Left colon (tissue), 2 donors: Measurements from ENCODE around the gene VTI1A. TPM values are rescaled to one million over a fixed set of nuclear protein-coding genes. Genes with fewer than 3 reads are reported as not detected.

ENCODE experiments used
- ATAC-seq: fragments of 200-7000 bp; cut with Tn5 transposase; one replicate; pipeline ENCODE4 v1.9.1; 2020; ENCODE audit warnings: mild to moderate bottlenecking, moderate library complexity
- DNase-seq, 2 donors: peaks; one replicate each; pipeline ENCODE4 v3.0.0-alpha.2; 2020
- intact Hi-C, 2 donors: fragments of 100-400 bp; cut with DNase I in 1 of 2; cut with micrococcal nuclease in 1 of 2; formaldehyde crosslinking; loops; one replicate each; pipeline versions ENCODE4 v1.11.2 to v1.14.0; 2022; cut with DNase I, micrococcal nuclease
- total RNA-seq, 2 donors: library from RNA; stranded (reverse); fragmentation: NEBNext Ultra II Directional; extraction: Animal tissue kit (Norgen Biotek cat#: 25700); gene quantifications; one replicate each; pipeline ENCODE4 v1.2.1, GENCODE V29; 2021
- donor health status: DM: no; HTN: no; CAD: no.
- donor health status: DM: yes; HTN: yes; CAD: no.

The VTI1A gene
- total RNA-seq, 2 donors from 2014 or later = 44.4 to 52.8 TPM

DNA sequence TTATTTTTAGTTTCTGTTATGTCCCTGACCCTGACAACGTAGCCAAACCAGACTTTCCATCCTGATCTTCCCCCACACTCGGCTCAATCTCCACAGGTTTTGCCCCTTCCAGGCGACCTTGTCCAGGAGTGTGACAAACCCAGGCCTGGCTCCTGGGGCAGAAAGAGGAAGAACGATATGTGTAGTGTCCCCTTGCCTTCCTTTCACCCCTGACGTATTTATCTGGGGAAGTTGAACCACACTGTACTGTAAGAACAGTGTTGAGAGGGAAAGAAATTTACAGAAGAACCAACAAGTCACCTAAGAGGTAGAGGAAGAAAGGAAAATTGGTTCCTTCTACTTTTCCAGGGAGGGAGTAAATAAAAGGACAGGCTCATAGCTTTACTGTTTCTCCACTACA, 158.0 kb downstream of the VTI1A start:
- intact Hi-C loops = no loop called here
- DNase-seq = no peak
- ATAC-seq = no peak

DNA sequence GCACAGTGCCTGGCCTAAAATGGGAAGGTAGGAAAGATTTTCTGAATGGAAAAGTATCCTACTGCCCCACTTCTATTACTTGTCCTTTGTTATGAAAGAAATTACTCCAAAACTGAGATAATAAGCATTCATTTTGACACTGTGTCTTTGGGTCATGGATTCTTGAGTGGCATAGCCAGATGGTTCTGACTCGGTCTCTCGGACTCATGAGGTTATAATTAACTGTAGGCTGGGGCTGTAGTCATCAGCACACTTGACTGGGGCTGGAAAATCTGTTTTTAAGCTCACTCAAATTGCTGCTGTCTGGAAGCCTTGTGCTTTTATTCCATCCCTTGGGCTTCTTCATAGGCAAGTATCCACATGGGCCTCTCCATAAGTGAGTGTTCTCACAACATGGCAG, 160.5 kb downstream of the VTI1A start:
- DNase-seq = no peak
- no peak for ATAC-seq
- intact Hi-C loops = no loop called here

DNA sequence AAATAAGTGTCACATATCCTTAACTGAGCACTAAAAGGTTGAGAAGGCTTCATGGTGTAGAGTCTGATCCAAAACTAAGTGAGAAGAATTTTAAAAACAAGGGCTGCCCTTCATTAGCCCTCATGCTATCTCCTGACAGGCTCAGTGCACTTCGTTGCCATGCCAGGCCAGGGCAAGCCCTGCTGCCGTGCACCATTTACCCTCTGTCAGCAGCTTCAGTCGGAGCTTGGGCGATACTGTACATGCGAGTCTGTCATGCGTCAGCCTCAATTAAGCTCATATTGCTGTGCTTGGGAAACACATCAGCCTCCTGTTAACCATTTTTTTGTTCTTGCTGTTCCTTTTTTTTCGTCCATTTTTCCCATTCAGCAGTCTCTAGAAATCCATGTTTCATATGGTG, 166.6 kb downstream of the VTI1A start:
- no peak for ATAC-seq

DNA sequence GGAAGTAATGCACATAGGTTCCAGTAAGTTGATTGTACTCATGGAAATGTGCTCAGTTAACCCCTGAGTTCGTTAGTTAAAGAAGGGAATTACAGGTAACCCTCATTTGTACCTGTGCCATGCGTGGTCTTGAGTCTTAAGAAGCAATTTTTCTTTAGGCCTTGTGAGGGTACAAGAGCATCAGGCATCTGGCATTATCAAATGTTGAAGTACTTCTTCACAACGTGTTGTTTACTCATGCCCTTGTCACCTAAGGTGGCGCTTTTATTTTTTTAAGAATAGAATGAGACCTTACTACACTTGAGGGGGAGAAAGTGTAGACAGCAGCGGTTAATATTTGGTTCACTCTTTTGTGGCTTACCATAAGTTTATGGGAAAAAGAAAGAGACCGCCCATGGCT, 167.1 kb downstream of the VTI1A start:
- no peak for ATAC-seq
- intact Hi-C loops = no loop called here
- no peak for DNase-seq

More for the DNA sequence above, 166.6 kb downstream of the VTI1A start:
- intact Hi-C loops = no loop called here
- DNase-seq = no peak

DNA sequence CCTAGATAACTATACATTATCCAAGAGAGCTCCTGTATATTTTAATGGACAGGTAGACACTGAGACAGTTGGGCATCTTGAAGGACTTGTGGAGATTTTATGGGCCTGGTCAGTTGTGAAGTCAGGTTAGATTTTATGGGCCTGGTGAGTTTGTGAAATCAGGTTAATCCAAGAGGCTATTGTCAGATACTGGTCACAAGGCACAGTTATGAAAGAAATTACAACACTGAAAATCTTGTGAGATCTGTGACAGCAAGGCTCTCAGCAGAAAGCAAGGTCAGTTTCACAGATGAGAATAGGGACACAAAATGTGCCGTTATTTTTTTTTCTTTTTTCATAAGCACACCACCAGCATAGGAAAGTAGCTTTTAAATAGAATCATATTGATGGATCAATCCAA, 167.6 kb downstream of the VTI1A start:
- no peak for DNase-seq
- ATAC-seq = no peak
- intact Hi-C loops = no loop called here

DNA sequence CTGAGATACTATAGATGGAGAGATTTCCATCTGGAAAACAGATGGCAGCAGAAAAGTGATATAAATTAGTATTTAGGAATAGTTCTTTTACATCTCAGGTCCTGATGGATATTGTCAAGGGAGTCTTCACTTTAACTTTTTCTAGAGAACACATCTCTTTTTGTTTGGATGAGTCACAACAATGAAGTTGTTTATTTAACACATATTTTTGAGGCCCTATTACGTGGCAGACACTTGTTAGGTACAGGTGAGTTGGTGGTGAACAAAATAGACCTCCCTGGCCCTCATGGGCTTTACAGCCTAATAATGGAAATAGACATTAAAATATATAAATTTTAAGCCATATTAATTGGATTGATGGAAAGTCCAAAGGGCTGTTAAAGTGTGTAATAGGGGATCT, 168.3 kb downstream of the VTI1A start:
- intact Hi-C loops = no loop called here
- ATAC-seq = no peak

DNA sequence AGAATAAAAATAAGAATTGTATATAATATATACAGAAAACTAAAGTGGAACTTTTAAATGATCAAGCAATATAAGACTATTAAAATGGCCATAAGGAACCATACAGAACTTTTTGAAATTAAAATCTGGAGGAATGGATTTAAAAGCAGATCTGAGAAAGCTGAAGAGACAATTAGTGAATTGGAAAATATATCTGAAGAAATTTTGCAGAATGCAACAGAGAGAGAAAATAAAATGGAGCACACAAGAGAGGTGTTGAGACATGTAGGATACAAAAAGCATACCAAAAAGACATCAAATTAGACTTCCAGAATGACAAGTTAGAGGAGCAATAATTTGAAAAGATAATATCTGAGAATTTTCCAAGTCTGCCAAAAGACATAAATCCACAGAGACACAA, 169.6 kb downstream of the VTI1A start:
- intact Hi-C loops = no loop called here
- no peak for DNase-seq
- no peak for ATAC-seq

More for the DNA sequence above, 168.3 kb downstream of the VTI1A start:
- no peak for DNase-seq

DNA sequence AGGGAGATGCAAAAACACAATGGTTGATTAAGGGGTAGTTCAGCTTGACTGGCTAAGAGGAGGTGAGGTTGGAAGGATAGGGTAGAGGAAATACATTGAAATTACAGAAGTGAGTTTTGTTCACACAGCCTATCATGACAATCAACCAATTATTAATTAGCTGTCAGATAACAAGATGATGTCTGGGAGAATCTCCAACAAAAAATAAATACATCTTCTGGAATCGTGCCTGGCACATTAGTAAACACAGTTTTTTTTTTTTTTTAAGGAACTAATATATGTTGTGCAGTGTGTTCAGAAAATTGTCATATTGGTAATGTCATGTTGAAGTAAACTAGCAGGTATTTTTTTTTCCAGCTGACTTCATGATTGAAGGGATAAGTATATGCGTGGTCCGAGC, 171.8 kb downstream of the VTI1A start:
- no peak for ATAC-seq
- intact Hi-C loops = no loop called here

DNA sequence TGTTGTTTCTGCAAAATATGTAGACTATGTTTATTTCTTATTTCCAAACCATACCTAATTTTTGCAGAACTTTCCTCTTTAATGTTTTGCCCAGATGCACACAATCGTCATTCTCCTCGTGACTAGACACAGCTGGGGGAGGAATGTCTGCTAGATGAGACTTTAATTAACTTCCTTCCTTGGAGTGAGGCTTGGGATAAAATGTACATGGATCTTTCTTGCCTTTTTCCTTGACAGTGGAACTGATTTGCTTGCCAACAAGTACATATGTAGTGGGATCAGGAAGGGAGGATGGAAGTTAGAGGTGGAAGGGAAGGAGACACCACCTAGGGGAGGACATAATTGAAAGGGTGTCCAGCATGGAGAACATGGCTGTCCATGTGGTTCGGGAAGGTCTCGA, 172.5 kb downstream of the VTI1A start:
- ATAC-seq (no peak), DNase-seq (no peak)
- intact Hi-C loops = no loop called here

More for the DNA sequence above, 171.8 kb downstream of the VTI1A start:
- no peak for DNase-seq

DNA sequence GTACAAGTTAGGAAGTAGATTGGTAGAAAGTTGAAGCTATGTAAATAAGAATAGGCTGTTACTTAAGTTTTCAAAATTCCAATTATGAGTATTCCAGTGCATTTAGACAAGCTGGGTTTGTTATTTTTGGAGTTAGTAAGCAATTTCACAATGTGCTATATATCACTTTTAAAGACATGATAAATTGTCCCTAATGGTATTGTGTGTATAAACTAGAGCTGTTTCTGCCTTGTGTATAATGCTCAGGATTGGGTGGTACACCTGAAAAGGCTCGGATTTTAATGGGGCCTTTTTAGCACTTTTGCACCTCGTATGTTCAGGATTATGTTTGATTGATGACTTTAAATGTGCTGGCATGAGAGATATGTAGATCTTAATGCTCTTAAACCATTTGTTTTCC, 175.8 kb downstream of the VTI1A start:
- intact Hi-C loops = no loop called here
- ATAC-seq (no peak), DNase-seq (no peak)

DNA sequence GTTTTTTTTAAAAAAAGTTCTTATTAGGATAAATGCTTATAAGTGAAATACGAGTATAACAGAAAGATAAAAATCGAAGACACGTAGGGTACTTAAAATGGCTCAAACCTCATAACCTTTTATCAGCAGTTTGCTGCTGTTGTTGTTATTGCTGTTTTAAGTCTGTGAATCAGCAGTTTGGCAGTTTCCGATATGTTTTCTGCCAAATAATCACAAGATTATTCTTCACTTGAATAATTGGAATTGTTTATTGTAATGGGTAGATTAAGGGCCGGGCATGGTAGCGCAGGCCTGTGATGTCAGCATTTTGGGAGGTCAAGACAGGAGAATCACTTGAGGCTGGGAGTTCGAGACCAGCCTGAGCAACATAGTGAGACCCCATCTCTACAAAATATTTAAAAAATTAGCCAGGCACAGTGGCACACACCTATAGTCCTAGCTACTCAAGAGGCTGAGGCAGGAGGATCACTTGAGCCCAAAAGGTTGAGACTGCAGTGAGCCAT, 177.6 kb downstream of the VTI1A start:
- ATAC-seq = no peak
- no peak for DNase-seq
- intact Hi-C loops = no loop called here

DNA sequence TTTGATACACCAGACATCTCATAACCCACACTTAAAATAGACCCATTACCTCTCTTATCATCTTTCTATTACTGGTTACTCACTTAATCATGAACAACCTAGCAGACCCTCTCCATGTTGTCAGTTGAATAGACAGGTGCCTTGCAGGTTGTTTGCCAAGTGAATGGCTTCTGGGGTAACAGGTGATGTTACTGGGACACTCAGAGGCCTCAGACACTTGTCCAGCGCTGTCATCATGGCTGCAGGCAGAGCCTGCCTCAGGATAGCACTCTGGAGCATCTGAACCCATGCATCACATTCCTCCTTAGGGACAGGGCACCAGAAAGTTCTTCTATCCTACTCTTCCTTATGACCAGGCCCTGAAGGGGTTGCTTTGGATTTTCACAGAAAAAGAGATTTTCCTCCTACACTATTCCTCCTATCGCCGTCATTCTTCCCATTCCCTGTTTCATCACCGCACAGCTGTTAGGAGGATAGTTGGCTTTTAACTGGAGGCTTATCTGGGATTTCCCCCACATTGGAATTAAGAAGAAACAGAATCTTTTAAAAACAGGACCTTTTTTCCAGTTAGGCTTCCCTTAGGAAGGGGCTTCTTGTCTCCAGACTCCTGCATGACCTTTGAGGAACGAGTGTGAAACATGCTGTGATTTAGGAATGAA, 182.1 kb downstream of the VTI1A start:
- intact Hi-C loops = no loop called here
- ATAC-seq = no peak
- no peak for DNase-seq

DNA sequence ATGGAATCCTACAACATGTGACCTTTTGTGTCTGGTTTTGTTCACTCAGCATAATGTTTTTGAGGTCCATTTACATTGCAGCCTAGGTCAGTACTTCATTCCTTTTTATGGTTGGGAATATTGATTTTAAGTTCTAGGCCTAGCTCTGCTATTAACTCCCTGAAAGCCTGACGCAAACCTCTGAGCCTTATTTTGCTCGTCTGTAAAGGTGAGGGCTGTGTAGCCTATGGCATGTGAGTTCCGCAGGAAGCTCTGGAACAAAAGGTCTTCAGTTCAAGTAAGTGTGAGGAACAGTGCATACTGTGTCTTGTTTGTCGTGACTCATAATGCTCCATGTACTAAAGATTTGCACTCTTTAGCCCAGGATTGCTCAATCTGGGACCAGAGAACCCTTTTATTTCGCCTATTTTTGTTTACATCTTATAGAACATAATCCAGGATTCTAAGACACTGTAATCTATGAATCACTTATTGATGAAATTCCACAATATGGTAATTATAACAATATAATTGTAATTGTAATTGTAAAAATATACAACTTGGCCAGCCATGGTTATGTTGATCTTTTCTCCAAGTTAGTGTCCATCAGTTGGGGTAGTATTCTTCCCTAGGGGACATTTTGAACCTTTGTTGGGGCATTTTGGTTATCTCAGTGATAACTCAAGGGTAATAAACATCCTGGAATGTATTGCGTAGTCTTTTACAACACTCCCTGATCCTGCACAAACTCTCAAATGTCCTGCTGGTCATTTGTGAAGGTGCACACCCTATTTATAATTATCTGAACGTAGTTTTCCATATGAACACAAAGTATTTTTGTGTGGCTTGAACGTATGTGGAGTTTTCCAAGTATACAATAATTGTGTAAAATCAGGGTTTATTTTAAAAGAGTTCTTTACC, 184.7 kb downstream of the VTI1A start:
- ATAC-seq (peak; percentile 68), DNase-seq (no peak)
- intact Hi-C loops = no loop called here

DNA sequence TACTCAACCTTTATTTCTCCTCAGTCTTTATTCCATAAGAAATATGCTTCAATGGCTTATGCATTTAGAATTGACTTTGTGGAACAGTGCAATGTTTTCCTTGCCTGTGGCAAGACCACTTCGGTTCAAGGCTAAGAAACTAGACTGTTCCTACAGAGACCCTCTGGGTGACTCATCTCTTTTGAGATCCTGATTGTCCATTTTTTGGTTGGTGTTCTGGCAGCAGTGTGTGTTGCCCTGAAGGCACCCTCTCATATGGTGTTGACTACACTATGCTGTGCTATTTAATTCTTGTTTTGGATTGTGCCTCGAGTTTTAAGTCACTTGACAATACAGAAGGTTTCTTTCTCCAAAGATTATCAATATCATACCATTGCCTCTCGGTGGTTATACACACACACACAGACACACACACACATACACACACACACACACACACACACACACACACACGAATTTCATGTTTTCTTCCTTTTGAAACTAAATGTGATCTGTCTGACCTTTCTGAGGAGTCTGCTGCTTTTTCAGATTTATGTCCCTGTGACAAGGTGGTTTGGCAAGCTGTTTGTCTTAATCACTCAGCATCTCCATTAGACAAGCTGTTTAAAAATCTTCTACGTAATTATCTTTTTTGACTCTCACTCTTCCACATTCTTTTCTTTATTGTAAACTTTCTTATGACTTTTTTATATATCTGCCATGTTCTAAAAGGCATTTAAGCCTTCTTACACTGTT, 187.2 kb downstream of the VTI1A start:
- ATAC-seq (no peak), DNase-seq (no peak)
- intact Hi-C loops = no loop called here

DNA sequence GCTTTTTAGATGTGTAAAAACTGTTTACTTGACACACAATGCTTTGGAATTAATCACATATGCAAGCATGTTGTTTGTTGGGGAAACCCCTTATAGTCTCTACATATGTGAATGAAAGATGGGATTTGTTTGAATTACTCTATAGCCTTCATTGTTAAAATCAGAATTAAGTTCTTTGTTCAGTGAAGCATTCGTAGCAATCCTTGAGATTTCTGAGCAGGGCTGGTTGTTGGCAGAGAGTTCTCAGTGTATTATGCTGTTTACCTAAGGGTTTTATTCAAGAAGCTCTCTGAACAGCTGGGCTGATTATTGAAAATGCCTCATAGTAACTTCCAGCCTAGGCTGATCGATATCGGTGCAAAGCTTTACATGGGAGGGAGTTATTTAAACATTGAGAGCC, 190.9 kb downstream of the VTI1A start:
- DNase-seq (no peak), ATAC-seq (no peak)
- intact Hi-C loops = no loop called here

DNA sequence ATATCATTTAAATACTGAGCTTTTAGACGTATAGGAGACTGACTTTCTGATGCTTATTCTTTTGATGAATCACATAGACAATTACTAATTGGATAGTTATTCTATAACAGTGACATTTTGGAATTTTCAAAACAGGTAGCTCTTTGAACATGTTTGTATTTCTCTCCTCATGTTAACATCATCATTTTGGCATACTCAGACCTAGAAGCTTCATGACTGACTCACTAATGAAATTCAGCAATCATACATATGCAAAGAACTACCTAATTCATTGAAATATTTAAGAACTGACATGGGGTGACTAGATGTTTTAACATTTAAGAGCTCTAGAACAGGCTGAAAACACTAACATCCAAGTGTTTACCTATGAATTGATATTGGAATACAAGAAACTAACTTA, 192.3 kb downstream of the VTI1A start:
- intact Hi-C loops = no loop called here
- no peak for ATAC-seq
- DNase-seq = no peak

DNA sequence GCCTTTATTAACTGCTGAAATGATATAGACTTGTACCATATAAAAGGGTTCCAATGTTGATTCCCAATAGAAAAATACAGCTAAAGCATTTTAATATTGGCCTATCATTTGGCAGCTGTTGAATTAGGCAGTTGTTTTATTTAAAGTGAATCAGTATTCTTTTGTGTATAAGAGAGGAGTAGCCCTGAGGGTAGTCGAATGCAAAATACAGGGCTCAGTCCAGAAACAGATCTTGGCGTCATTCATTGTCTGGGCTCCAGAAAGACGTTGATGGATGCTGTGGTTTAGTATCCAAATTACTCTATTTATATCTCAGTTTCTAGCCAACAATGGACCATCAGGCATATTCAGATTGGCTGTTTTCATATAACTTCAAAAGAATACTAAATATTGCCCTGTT, 193.6 kb downstream of the VTI1A start:
- DNase-seq (no peak), ATAC-seq (no peak)
- intact Hi-C loops = no loop called here

DNA sequence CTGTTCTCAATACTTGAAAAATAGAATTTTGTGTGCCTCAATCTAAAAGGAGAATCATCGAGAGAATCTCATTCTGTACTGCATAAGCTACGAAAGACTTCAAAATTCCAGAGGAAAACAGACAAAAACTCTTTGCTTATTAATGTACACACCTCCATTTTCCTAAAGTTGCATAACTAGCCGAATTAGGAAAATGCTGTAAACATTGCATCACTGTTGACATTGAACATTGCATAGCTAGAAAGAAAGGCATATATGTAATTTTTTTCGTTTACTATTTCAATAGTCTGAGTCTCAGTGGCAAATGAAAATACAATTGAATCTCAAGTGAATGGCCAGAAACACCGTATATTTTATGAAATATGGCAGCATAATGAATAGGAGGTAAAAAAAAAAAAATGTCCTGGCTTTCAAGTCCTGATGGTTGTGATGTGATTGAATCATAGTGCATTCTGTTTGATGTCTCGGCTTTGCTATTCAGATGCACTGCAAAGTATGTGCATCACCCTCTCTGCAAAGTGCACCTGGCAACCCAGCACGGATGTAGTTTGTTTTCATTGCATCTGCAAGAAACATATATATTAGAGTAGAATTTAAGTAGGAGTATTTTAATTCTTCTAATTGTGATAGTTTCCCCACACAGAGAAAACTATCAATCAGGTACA, 196.7 kb downstream of the VTI1A start:
- DNase-seq (no peak), ATAC-seq (no peak)
- intact Hi-C loops = no loop called here

DNA sequence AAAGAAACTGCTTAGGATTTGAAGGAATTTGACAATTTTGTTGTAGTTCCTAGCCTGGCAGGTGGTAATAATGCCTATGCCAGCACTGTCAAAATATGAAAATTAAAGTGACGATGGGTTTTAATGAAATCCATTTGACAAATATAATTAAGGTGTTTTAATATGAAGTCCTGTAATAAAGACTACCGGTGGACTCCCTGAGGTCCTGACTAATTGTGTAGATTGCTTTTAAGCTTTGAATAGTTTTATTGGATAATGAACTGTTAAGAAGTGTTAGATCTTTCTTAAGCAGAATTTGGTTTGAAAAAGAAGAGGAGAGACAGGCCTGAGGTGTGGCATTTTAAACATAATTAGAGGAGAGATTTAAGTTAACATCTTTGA, 197.2 kb downstream of the VTI1A start:
- DNase-seq (no peak), ATAC-seq (no peak)
- intact Hi-C loops = no loop called here
